HG02840 (cell line): ENCODE data around the gene DUSP5.
"Not testable (repeated sequence)": the region's sequence is repeated elsewhere in the genome, so short reads cannot be mapped to it uniquely, and the experiment has no call there.

Experiments
- ATAC-seq: cut with Tn5 transposase; IDR thresholded peaks from one replicate; pipeline ENCODE4 v1.9.1; 2021; ENCODE audit warnings: mild to moderate bottlenecking, moderate library complexity, moderate number of reproducible peaks; ENCODE audit not compliant: unreplicated experiment, low FRiP score

The DUSP5 gene, protein sequence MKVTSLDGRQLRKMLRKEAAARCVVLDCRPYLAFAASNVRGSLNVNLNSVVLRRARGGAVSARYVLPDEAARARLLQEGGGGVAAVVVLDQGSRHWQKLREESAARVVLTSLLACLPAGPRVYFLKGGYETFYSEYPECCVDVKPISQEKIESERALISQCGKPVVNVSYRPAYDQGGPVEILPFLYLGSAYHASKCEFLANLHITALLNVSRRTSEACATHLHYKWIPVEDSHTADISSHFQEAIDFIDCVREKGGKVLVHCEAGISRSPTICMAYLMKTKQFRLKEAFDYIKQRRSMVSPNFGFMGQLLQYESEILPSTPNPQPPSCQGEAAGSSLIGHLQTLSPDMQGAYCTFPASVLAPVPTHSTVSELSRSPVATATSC

DNA sequence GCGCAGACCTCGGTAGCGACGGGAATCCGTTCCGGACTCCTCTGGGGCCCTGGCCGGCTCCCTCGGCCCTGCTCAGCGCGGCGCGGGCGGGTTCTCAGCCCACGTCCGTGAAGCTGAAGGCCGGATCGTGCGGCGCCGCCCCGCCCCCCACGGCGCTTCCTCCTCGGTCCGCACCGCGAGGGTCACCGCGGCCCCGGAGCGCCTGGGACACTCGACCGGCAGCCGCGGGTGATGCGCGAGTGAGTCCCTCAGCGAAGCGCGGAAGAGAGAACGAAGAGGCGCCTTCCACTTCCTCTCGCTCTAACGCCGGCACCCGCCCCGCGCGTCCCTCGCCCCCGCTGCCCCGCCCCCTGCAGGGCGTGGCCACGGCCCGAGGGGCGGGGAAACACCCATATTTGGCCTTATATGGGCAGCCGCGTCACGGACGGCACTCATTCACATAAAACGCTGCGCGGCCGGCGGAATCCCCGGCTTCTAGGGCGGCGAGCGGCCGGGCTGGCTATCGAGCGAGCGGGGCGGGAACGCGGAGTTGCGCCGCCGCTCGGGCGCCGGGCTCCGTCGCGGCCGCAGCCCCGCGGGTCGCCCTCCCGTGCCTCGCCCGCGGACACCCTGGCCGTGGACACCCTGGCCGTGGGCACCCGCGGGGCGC, at the start of gene DUSP5:
Gene DUSP5, plus strand, starts transcription at position 470 of the 649 bp plus-strand sequence. CDS start 215 bp downstream, outside the sequence.
- ATAC-seq: peak; percentile 56

- no peak for ATAC-seq
Measured at GRCh38 chr10:110448682-110449418, 48.9 kb upstream of the DUSP5 start.

DNA sequence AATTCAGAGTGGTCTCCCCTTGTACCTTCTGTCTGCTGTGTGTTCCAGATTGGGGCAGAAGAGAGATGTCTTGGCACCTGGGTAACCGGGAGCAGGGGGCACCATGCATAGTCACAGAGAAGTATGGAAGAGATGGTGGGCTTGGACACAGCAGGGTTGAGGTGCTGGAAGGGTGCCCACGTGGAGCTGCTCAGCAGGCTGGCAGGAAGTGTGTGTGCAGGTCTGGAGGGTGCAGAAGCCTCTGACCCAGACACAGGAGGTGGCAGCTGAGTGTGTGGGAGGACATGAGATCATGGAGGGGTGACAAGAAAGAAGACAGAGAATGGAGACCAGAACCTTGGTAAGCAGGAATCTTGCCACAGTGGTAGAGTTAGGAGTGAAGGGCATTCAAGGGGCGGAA, 42.3 kb upstream of the DUSP5 start:
- no peak for ATAC-seq

DNA sequence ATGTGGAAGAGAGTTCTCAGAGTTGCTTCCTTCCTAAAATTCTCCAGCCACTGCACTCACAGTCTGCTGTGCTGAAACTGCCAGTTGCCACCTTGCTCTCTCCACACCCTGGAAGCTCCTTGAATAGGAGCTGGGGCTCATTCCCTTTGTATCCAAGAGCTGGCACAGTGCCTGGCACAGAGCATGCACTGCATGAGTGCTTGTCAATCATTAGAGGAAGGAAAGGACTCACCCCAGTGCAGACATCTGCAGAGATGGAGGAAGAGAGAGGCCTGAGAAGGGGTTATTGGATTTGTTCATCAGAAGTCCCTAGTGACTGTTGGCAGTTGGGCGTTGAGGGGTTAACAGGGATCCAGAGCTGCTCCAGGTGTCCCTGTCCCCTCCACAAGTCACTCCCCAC, 41.7 kb upstream of the DUSP5 start:
- ATAC-seq: no peak

GRCh38 chr10:110456523-110457091, 41.1 kb upstream of the DUSP5 start:
- no peak for ATAC-seq

DNA sequence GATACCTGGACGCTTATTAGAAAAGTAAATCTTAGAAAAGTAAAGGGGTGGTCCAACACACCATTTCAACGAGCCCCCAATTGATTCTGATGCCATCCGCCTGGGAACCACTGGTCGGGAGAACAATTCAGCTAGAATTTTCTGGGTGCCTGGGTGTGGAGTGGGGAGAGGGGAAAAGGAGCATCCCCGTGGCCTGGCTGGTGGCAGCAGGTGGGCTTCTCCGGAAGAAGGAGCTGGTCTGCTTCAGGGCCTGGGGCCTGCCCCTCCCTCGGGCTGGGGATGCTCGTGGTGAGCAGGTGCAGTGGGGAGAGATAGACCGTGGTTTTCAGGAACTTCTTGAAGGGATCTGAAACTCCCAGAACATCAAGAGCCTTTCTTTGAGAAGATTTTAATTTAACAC, 39.9 kb upstream of the DUSP5 start:
- ATAC-seq: no peak

- no peak for ATAC-seq
Measured at GRCh38 chr10:110458266-110458920, 39.3 kb upstream of the DUSP5 start.

- ATAC-seq: no peak
Measured at GRCh38 chr10:110459600-110459999, 38.1 kb upstream of the DUSP5 start.

GRCh38 chr10:110460111-110460809, 37.4 kb upstream of the DUSP5 start:
- ATAC-seq: no peak

GRCh38 chr10:110461088-110461487, 36.6 kb upstream of the DUSP5 start:
- ATAC-seq: no peak

DNA sequence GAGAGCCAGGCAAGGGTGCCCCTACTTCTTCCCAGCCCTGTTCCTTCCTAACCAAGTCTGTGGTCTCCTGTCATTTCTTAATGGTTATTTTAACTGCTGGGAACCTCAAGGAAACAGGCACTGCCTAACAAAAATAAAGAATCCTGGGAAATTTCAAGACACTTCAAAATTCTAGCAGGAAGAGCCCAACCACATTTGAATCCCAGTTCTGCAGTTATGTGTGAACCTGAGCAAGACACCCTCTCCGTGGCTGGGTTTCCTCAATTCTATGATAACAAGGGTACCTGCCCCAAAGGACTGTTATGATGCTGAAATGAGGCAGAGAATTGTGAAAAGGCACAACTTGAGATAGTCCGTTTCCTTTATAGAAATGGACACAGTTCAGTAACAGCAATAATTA, 36.2 kb upstream of the DUSP5 start:
- no peak for ATAC-seq

- ATAC-seq: no peak
Measured at GRCh38 chr10:110462166-110463095, 35.3 kb upstream of the DUSP5 start.

DNA sequence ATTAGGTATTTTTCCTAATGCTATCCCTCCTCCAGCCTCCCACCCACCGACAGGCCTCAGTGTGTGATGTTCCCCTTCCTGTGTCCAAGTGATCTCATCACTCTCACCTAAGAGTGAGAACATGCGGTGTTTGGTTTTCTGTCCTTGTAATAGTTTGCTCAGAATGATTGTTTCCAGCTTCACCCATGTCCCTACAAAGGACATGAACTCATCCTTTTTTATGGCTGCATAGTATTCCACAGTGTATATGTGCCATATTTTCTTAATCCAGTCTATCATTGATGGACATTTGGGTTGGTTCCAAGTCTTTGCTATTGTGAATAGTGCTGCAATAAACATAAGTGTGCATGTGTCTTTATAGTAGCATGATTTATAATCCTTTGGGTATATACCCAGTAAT, 29.4 kb upstream of the DUSP5 start:
- ATAC-seq: not testable (repeated sequence)

- not testable (repeated sequence) for ATAC-seq
Measured at GRCh38 chr10:110470541-110470940, 27.2 kb upstream of the DUSP5 start.

DNA sequence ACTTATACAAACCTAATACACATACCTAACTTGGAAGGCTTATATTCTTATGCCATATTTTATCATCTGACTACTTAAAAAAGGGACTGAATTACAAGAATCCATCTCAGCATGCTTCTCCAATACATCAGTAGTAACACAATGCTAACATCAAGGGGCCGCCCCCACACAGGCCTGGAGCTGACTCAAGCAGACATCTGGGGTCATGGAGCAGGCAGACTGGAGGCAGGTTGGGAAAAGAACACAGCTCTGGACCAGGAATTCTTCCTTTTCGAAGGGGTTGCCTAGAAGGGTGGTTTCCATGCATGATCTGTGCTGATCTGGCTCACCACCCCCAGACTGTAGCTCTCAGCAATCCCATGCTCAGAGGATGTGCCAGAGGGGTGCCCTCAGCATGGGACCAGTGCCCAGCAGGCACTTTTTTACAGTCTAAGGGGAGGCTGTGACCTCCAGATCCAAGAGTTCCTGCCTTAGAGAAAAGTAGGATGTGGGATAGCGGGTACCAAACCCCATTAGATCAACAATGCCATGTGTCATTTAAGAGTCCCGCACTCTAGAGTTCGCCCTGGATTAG, 26.1 kb upstream of the DUSP5 start:
- no peak for ATAC-seq

DNA sequence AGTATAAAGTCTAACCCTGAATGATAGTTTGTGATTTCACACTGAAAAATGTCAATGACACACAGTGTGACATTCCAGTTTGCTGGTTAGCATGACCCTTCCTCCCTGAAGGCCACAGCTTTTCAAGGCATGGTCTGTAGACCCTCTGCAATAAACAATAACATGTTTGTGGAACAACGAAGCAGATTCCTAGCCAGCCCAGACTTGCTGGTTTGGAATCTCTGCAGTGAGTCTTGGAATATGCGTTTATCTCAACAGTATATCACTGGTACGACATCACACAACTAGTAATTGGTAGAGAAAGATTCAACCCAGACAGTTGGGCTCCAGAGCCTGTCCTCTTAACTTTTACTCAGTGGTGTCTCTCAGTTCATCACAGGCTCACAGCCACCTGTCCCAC, 23.7 kb upstream of the DUSP5 start:
- ATAC-seq: no peak

GRCh38 chr10:110474826-110475225, 22.9 kb upstream of the DUSP5 start:
- no peak for ATAC-seq

GRCh38 chr10:110475722-110476515, 21.8 kb upstream of the DUSP5 start:
- ATAC-seq: no peak
